ENCODE measurements around the gene SLC15A4.

The SLC15A4 gene

DNA sequence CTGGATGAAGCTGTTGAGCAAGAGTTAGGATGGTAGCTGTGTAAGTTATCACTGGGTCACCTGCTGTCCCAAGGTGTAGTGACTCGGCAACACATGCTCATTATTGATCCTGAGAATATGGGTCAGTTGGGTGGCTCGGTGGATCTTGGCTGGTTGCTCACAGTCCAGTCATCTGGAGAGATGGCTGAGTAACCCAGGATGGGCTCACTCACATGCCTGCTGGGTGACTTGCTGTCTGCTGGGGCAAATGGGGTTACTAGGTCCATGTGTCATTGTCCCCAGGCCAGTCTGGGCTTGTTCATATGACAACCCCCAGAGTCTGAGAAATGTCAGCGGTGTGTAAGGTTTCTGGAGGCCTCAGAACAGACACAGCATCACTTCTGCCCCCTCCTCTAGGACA is 69.5 kb downstream of the SLC15A4 start:
- DNase-seq (ENCODE audit: low read depth): no peak

DNA sequence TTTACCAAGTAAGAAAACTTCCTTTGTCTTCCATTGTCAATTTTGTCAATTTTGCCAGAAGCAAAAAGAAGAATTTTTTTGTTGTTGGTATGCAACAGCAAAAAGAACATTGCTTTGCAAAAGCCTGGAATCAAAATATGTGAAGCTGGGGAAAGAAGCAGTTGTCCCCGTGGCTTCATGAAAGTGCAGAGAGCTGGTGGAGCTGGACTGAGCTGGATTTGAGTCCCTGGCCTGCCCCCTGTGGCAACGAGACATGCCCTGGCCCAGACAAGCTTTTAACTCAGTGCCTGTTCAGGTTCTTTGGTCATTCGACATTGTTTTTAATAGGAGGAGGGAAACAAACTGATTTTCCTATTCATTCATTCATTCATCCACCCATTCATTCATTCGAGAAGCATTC is 70.3 kb downstream of the SLC15A4 start:
- DNase-seq (ENCODE audit: low read depth): no peak

DNA sequence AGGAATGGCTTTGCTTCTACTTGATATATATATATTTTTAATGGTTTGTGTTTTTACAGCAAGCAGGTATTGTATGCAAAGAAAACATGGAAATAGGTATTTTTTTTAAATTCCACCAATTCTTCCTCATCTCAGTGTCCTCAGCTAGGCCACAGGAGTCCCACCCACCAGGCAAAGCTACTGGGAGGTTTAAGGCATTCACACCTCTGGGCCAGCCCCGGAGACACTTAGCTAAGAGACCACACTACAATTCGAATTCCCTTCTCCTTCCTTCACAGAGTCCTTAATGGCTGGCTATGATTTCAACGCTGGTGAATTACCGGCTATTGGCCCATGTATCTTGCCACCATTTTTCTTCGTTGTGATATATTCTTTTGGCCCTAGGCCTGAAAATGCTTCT is 71.4 kb downstream of the SLC15A4 start:
- DNase-seq (ENCODE audit: low read depth): no peak

DNA sequence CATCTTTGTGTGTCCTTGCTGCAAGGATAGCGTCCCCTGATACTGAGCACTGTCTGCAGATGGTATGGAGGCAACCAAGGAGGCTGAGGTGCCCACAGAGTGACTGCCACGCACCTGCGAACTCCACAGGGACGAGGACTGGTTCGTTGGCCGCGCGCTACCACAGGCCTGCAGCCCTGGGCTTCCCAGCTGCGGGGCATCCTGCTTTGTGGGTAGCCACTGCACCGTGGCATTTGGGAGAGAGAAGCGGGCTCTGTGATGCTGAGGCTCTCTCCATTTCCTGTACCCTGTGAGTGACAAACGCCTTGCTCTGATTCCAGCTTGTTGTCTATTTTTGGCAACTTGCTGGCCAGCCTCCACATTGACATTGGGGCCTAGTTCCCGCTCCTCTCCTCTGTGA is 76.3 kb downstream of the SLC15A4 start:
- no peak for DNase-seq (ENCODE audit: low read depth)

DNA sequence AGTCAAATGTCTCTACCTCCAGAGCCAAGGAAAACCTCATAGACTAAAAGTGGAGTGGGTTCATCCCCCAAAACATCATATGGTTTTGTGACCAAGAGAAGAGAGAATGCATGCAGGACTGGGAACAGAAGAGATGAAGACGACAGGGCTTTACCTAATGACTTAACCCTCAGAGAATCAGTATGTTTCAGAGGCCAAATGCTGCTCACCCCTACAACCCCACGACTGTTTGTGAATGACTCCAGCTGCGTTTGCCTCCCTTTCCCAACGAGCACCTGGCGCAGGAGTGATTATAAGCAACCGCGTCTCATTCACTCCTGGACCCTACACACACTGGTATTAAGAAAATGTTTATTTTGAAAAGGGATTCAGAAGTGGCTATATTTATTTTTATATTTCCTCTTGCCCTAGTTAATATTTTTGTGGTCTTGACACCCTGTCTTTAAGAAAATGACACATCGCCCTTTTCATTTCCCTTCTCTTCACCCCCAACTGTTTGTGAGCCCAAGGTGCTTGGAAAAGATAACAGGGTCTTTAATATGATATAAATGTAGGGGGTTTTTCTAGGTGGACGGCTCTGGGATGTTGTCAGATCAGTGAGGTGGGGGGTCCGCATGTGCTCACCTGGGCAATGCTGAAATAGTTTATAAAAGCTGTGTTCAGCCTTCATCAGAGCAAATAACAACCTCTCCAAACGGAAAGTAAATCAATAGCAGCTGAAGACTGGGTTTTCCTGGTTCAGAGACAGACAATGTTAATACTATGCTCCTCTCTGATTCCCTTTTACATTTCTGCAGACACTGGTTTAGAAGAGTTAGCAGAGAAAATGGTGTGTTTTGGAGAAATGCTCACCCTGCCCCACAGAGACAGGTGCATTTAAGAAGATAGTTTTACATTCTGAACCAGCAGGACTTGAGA is 77.7 kb downstream of the SLC15A4 start:
- no peak for DNase-seq (ENCODE audit: low read depth)

DNA sequence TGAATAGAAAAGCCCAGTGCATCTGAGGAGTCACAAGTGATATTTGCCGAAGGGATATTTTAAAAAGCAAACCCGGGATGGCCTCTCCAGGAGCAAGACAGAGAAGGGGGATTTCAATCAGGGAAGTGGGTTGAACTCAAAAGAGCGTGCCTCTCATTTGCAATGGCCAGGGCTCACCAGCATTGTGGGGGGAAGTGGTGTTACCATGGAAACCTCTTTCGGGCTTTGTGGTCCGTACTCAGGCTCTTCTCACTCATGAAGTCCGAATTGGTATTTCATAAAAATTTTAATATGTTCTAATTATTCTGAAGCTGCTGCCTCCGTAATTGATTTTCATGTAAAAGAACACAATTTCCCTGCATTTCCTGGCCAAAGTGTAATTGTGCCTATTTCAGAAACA is 79.8 kb downstream of the SLC15A4 start:
- no peak for DNase-seq (ENCODE audit: low read depth)

Data from stimulated activated CD8-positive, alpha-beta memory T cell treated with anti-CD3 and anti-CD28 coated beads, Interleukin-15, amount 100 ng/mL, for 1 hour (primary cell).